Measurements from ENCODE around the gene FGF8. TPM values are rescaled to one million over a fixed set of nuclear protein-coding genes. Genes with fewer than 3 reads are reported as not detected.

Gene FGF8
- total RNA-seq, 2 experiments from 2014 or later: 0.38 TPM; not detected in 1

GRCh38 chr10:101772895-101773761, 2.8 kb downstream of the FGF8 start:
- H3K4me3 Mint-ChIP-seq: no peak overlapping the region
- POLR2A ChIA-PET: interaction anchor here (0.9 to 2.1 kb wide), 3 partner anchors 11 to 170 kb away, joined by 3 to 7 read pairs (median 3); partner anchors contain the start of gene NPM3
- intact Hi-C loops (cut with micrococcal nuclease): no loop called here

DNA sequence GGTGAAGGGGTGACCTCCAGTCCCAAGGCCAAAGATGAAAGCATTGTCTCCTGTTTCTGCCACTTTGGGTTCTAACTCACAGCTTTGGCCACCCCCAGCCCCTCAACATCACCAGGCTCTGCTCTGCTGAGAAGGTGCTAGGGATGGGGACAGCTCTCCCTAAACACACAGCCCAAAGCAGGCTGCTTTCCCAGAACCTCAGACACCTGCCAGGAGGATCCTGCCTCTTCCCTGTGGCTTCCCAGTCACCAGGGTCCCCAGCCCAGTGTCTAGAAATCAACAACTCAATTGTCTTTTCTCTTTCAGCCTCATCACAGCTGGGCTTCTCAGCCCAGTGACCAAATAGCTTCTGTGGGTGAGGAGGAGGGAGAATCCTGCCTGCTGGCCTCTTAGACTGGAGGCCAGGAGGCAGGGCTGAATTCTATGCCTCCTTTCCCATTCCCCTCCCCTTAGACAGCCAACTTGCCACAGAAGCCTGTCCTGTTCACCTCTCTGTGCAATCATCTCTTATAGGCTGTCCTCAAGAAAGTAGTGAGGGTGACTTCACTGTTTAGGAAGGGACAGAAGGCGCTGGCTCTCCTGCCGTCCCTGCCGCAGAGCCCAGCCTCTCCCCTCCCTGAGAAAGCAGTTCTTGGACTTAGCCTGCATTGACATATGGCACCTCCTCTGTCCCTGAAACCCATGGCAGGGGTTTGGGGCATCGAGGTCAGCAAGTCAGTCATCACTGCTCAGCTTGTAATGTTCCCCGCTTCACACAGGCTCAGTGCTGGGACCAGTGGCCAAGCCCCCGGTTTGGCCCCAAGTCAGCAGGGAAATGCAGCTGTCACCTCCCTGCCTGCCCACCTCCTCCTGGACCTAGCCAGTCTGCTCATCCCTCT, 3.7 kb downstream of the FGF8 start:
- no peak for TF ChIP-seq CTCF (IDR thresholded peaks at IDR 0.05)
- Mint-ChIP-seq H3K4me1 (ENCODE audit: low read depth) (peaks cover 10% of the 10 kb centered on the region), H3K4me3 (no peak overlapping the region), H3K27me3 (peaks cover 50% of the 10 kb centered on the region), H3K27ac (no peak overlapping the region), H3K36me3 (ENCODE audit: low read depth) (no peaks in the 10 kb centered on the region), H3K9me3 (no peaks in the 10 kb centered on the region)
- DNase-seq: no peak
- intact Hi-C loops (cut with micrococcal nuclease): no loop called here
- ATAC-seq: no peak
- ChIA-PET CTCF (interaction anchor here (0.6 to 2.4 kb wide), 9 partner anchors 9 to 178 kb away, joined by 3 to 15 read pairs (median 4); partner anchors contain the start of gene NPM3), POLR2A (interaction anchor here (0.7 to 2.1 kb wide), 5 partner anchors 12 to 170 kb away, joined by 3 to 7 read pairs (median 3); partner anchors contain the start of gene NPM3)

More at GRCh38 chr10:101772895-101773761, 2.8 kb downstream of the FGF8 start:
- ATAC-seq: no peak
- DNase-seq: no peak
- H3K27ac Mint-ChIP-seq: no peak overlapping the region
- H3K36me3 Mint-ChIP-seq (ENCODE audit: low read depth): peaks cover 8% of the 10 kb centered on the region
- H3K27me3 Mint-ChIP-seq: peaks cover 58% of the 10 kb centered on the region
- no peaks in the 10 kb centered on the region for H3K9me3 Mint-ChIP-seq
- TF ChIP-seq CTCF (IDR thresholded peaks at IDR 0.05): no peak
- peaks cover 10% of the 10 kb centered on the region for H3K4me1 Mint-ChIP-seq (ENCODE audit: low read depth)
- CTCF ChIA-PET: interaction anchor here (0.9 to 2.4 kb wide), 8 partner anchors 9 to 179 kb away, joined by 3 to 15 read pairs (median 4); partner anchors contain the start of gene NPM3

DNA sequence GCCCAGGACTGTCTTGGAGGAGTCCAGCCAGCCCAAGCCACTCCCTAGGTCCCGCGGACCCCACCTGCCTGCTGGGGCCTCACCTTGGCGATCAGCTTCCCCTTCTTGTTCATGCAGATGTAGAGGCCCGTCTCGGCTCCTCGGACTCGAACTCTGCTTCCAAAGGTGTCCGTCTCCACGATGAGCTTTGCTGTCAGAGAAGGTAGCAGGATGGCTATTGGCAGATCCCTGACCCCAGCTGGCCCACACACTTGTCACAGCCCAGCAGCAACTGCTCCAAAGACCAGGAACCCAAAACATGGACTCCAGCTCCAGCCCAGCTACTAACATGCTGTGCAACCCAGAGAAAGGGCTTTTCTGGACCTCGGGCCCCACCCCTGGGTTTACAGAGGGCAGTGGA, 4.5 kb downstream of the FGF8 start:
- no peak overlapping the region for H3K27ac Mint-ChIP-seq
- ATAC-seq (no peak), DNase-seq (no peak)
- CTCF ChIA-PET: interaction anchor here (1.3 to 1.5 kb wide), 3 partner anchors 9 to 169 kb away, joined by 3 to 12 read pairs (median 6); no protein-coding TSS in a partner anchor
- peaks cover 44% of the 10 kb centered on the region for H3K27me3 Mint-ChIP-seq
- H3K4me3 Mint-ChIP-seq: no peak overlapping the region
- POLR2A ChIA-PET: interaction anchor here (0.6 to 0.8 kb wide), 3 partner anchors 19 to 82 kb away, joined by 3 read pairs; no protein-coding TSS in a partner anchor
- no peaks in the 10 kb centered on the region for H3K36me3 Mint-ChIP-seq (ENCODE audit: low read depth)
- peaks cover 10% of the 10 kb centered on the region for H3K4me1 Mint-ChIP-seq (ENCODE audit: low read depth)
- no peaks in the 10 kb centered on the region for H3K9me3 Mint-ChIP-seq
- TF ChIP-seq CTCF (IDR thresholded peaks at IDR 0.05): no peak
- intact Hi-C loops (cut with micrococcal nuclease): no loop called here

DNA sequence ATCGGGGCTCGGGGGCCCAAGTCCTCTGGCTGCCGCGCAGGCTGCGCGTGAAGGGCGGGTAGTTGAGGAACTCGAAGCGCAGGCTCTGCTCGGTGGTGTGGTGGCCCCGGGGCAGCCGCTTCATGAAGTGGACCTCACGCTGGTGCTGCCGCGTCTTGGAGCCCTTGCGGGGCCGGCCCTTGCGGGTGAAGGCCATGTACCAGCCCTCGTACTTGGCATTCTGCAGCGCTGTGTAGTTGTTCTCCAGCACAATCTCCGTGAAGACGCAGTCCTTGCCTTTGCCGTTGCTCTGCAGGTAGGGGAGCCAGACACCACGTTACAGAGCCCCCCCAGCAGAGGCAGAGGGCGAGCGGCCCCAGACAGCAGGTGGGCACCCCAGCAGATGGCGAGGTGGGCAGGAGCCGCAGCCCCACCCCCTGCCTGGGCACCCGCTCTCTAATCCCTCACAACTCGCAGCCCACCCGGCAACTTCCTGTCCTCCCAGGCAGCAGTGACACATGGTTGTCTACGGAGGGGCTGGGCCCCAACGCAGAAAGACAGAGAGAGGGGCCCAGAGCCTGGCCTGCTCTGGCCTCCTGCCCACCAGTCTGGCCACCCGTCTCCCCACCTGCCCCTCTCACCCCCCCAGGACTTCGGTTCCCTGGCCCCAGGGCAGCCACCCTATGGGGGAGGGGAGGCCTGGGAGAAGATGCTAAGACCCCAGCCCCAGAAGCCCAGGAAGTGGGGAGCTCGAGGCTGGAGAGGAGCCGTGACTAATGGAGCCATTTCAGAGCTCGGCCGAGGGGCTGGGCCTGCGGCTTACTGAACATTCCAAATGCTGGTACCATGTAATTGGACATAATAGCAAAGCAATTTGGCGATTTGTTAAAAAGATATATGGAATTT, 5.3 kb downstream of the FGF8 start:
- no peak for TF ChIP-seq CTCF (IDR thresholded peaks at IDR 0.05)
- intact Hi-C loops (cut with micrococcal nuclease): no loop called here
- Mint-ChIP-seq H3K36me3 (ENCODE audit: low read depth) (no peaks in the 10 kb centered on the region), H3K27me3 (peaks cover 50% of the 10 kb centered on the region), H3K4me3 (no peak overlapping the region), H3K4me1 (ENCODE audit: low read depth) (peaks cover 10% of the 10 kb centered on the region), H3K9me3 (no peaks in the 10 kb centered on the region), H3K27ac (no peak overlapping the region)
- DNase-seq (no peak), ATAC-seq (no peak)
- POLR2A ChIA-PET: interaction anchor here (0.6 kb wide), 1 partner anchor 82 kb away, joined by 3 read pairs; no protein-coding TSS in a partner anchor
- CTCF ChIA-PET: interaction anchor here (1.2 to 1.5 kb wide), 4 partner anchors 10 to 168 kb away, joined by 3 to 12 read pairs (median 4); no protein-coding TSS in a partner anchor
